Measurements from ENCODE around the gene MSI2.

DNA sequence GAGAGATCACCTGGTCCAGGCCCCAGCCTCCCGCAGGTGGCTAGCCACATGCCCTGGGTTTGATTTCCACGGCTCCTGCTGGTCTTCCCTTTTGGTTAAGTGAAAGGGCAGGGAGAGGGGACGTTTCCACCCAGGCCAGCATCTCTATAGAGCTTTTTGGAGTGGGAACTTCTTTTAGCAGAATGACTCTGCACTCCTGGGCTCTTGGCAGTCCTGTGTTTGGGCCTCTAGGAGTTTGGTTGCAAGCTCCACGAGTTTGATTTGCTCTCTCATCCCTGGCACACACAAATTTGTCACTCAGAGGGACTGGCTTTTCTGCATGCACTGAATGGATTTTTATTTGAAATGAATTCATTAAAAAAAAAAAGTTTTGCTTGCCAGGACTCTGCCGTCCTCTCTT is 32.8 kb downstream of the MSI2 start:
- TF ChIP-seq TAF1 (IDR thresholded peaks at IDR 0.05; ENCODE audit: borderline replicate concordance, low read depth, low read length) (no peak), POLR2A (IDR thresholded peaks at IDR 0.05; ENCODE audit: low read depth, low read length) (no peak), POLR2AphosphoS5 (IDR thresholded peaks at IDR 0.05; ENCODE audit: low read depth, low read length) (no peak)
